GM12878 (cell line): Measurements from ENCODE around the gene AKT3. TPM values are rescaled to one million over a fixed set of nuclear protein-coding genes. Genes with fewer than 3 reads are reported as not detected.

Experiments
- ATAC-seq: fragments of 200-7000 bp; cut with Tn5 transposase; 3 replicates; pipeline ENCODE4 v1.9.1; 2020; ENCODE audit warnings: mild to moderate bottlenecking, moderate library complexity
- BruUV-seq: library from RNA; stranded (reverse); fragments of 400-500 nt; replicated peaks from 2 replicates; lab custom pipeline; 2021; lab: Mats Ljungman, UMichigan
- CTCF ChIA-PET: fragments of 300-600 bp; sonication (Branson Sonifier 250); formaldehyde crosslinking; extraction: SDS; loops from one replicate; lab custom pipeline; 2021; ENCODE audit warnings: inconsistent platforms; lab: Yijun Ruan, JAX
- POLR2A ChIA-PET: fragments of 350-600 bp; formaldehyde crosslinking; extraction: SDS; loops from one replicate; lab custom pipeline; 2021; ENCODE audit warnings: inconsistent platforms; lab: Charles Lee
- RAD21 ChIA-PET: fragments of 300-600 bp; sonication (Branson Sonifier 250); formaldehyde crosslinking; loops from one replicate; lab custom pipeline; 2023; ENCODE audit warnings: antibody characterized with exemption; ENCODE audit not compliant: unreplicated experiment; lab: Charles Lee
- SMC1A ChIA-PET: fragments of 300-600 bp; sonication (Branson Sonifier 250); formaldehyde crosslinking; loops from one replicate; lab custom pipeline; 2023; ENCODE audit not compliant: unreplicated experiment, uncharacterized antibody; lab: Charles Lee
- DNase-seq: peaks from one replicate; pipeline ENCODE4 v3.0.0-alpha.2; 2011; ENCODE audit warnings: low read depth, low spot score
- FAIRE-seq: peaks from 3 replicates; lab custom pipeline; 2011; peaks lifted over from hg19 to GRCh38; lab: Jason Lieb, UNC
- H2AFZ ChIP-seq: 2 replicates; pipeline ENCODE4 v1.6.0; 2011; ENCODE audit warnings: low read depth, low read length, control low read depth; ENCODE audit not compliant: control insufficient read depth
- H3K27ac ChIP-seq: 2 replicates; pipeline ENCODE4 v1.5.1; 2011; ENCODE audit warnings: control low read depth; ENCODE audit not compliant: control insufficient read depth, insufficient read depth
- H3K27me3 ChIP-seq, 2 experiments: replicated peaks in 1 of 2; 2 replicates each; pipeline versions ENCODE4 v1.6.0 to v1.6.1; 2011; ENCODE audit warnings: low read length in 1 of 2; ENCODE audit not compliant: control insufficient read depth in 2 of 2, insufficient read depth in 2 of 2
- H3K36me3 ChIP-seq, 2 experiments: 2 replicates each; pipeline ENCODE4 v1.5.1; 2011; ENCODE audit warnings: low read length in 1 of 2; ENCODE audit not compliant: control insufficient read depth in 2 of 2, insufficient read depth in 2 of 2
- H3K4me1 ChIP-seq: 2 replicates; pipeline ENCODE4 v1.6.1; 2011; ENCODE audit warnings: mild to moderate bottlenecking, low read length, moderate library complexity, mixed read lengths; ENCODE audit not compliant: control insufficient read depth, insufficient read depth
- H3K4me2 ChIP-seq: 2 replicates; pipeline ENCODE4 v1.6.0; 2011; ENCODE audit warnings: control low read depth; ENCODE audit not compliant: control insufficient read depth, insufficient read depth
- H3K4me3 ChIP-seq: fragments of 200-600 bp; sonication (generic); 2 replicates; pipeline ENCODE4 v1.5.1; 2016
- H3K79me2 ChIP-seq: 2 replicates; pipeline ENCODE4 v1.6.0; 2011; ENCODE audit warnings: low read length; ENCODE audit not compliant: control insufficient read depth, insufficient read depth
- H3K9ac ChIP-seq: 2 replicates; pipeline ENCODE4 v1.8.0; 2011; ENCODE audit warnings: low read length, control low read depth, mixed read lengths; ENCODE audit not compliant: control insufficient read depth, insufficient read depth
- H3K9me3 ChIP-seq: replicated peaks from 3 replicates; pipeline ENCODE4 v1.5.1; 2011; ENCODE audit warnings: mild to moderate bottlenecking, low read length; ENCODE audit not compliant: control insufficient read depth, insufficient read depth
- H4K20me1 ChIP-seq: 2 replicates; pipeline ENCODE4 v1.6.0; 2011; ENCODE audit not compliant: control insufficient read depth, insufficient read depth
- CREM ChIP-seq: IDR thresholded peaks from 2 replicates; pipeline ENCODE4 v1.6.1; 2014; ENCODE audit warnings: antibody characterized with exemption, low read depth
- HSF1 ChIP-seq: fragments of 150-350 bp; IDR thresholded peaks from 2 replicates; pipeline ENCODE4 v1.6.1; 2014; ENCODE audit warnings: mild to moderate bottlenecking, low read depth, low read length
- JUNB ChIP-seq: IDR thresholded peaks from 2 replicates; pipeline ENCODE4 v1.6.1; 2016; ENCODE audit warnings: antibody characterized with exemption, mild to moderate bottlenecking
- KDM1A ChIP-seq: fragments of 200-600 bp; sonication (generic); IDR thresholded peaks from 2 replicates; pipeline ENCODE4 v1.6.1; 2016; ENCODE audit warnings: borderline replicate concordance
- MLLT1 ChIP-seq: fragments of 450-650 bp; IDR thresholded peaks from 2 replicates; pipeline ENCODE4 v1.6.1; 2016; ENCODE audit warnings: mild to moderate bottlenecking
- POLR2AphosphoS5 ChIP-seq: IDR thresholded peaks from 2 replicates; pipeline ENCODE4 v1.6.1; 2011; ENCODE audit warnings: mild to moderate bottlenecking, low read length, inconsistent platforms
- SIX5 ChIP-seq: IDR thresholded peaks from 2 replicates; pipeline ENCODE4 v1.6.1; 2011; ENCODE audit warnings: mild to moderate bottlenecking, low read depth, low read length, moderate library complexity; ENCODE audit not compliant: severe bottlenecking
- TAF1 ChIP-seq: IDR thresholded peaks from 2 replicates; pipeline ENCODE4 v1.6.1; 2011; ENCODE audit warnings: mild to moderate bottlenecking, low read depth, low read length, borderline replicate concordance
- USF2 ChIP-seq: IDR thresholded peaks from 2 replicates; pipeline ENCODE4 v1.6.1; 2011; ENCODE audit warnings: low read depth, low read length, improper control_type of control experiment, borderline replicate concordance
- WGBS: methylation state at CpG from one replicate; pipeline ENCODE4 v1.1.6; 2016; ENCODE audit warnings: low lambda C conversion rate; ENCODE audit not compliant: insufficient replicate concordance, insufficient coverage; ENCODE audit errors: missing lambda C conversion rate; 5-methylcytosine and 5-hydroxymethylcytosine counted together
- in situ Hi-C: fragments of 300-500 bp; cut with MboI; formaldehyde crosslinking; loops from 9 replicates; pipeline ENCODE4 v1.14.3; 2018; ENCODE audit warnings: mixed read lengths
- intact Hi-C: fragments of 100-400 bp; cut with micrococcal nuclease; formaldehyde crosslinking; loops from one replicate; pipeline ENCODE4 v1.14.2; 2022; ENCODE audit not compliant: unreplicated experiment
- polyA plus RNA-seq, 11 experiments: library from polyadenylated mRNA; depleted of rRNA in 4 of 11; unstranded in 6 of 11; stranded (reverse) in 5 of 11; fragments of >200 nt; fragmentation: Nextera tagmentation in 4 of 11; fragmentation: Illumina TruSeq in 1 of 11; extraction: Ambion mirVana in 4 of 11; extraction: Trizol in 1 of 11; gene quantifications; 1 replicate in 1 of 11; 2 replicates in 10 of 11; pipeline versions ENCODE4 v1.2.1 to v1.2.3, GENCODE V29; 2011 to 2016; ENCODE audit warnings: inconsistent platforms in 2 of 11, missing spikeins in 2 of 11, low read depth in 1 of 11
- total RNA-seq, 4 experiments: library from RNA; depleted of rRNA in 3 of 4; stranded (reverse); fragments of >200 nt in 3 of 4; fragmentation: Illumina TruSeq in 1 of 4; extraction: Trizol in 1 of 4; gene quantifications; 2 replicates each; pipeline versions ENCODE4 v1.2.1 to v1.2.3, GENCODE V29; 2013 to 2021

AKT3 gene
- total and polyA plus RNA-seq, 10 of the 15 experiments (the other 5 are each of a cell fraction or from before 2014, with no cell fraction given) = 0.03 to 0.56 (median 0.19) TPM

GRCh38 chr1:243455760-243456651 lies 394.0 kb downstream of the AKT3 start (continued):
- TF ChIP-seq JUNB (no peak), TAF1 (no peak), POLR2AphosphoS5 (no peak), SIX5 (no peak)

- DNase-seq (no peak), ATAC-seq (no peak), FAIRE-seq (no peak)
- no peak overlapping the region for H3K9ac ChIP-seq
- ChIA-PET SMC1A (no interaction called here), POLR2A (no interaction called here), CTCF (no interaction called here), RAD21 (no interaction called here)
- H2AFZ ChIP-seq = no peak overlapping the region
- WGBS = 91% methylated on average over 17 of the region's 17 CpGs
- H3K27me3 ChIP-seq = no peaks in the 10 kb centered on the region
- TF ChIP-seq USF2 (no peak), CREM (no peak), KDM1A (no peak), HSF1 (no peak), MLLT1 (no peak)
- no peaks in the 10 kb centered on the region for H4K20me1 ChIP-seq
- no peaks in the 10 kb centered on the region for H3K4me1 ChIP-seq
- in situ Hi-C loops = no loop called here
- no peaks in the 10 kb centered on the region for H3K36me3 ChIP-seq
- BruUV-seq = no TSS peak
- H3K4me3 ChIP-seq = no peak overlapping the region
- intact Hi-C loops = no loop called here
- H3K4me2 ChIP-seq = no peak overlapping the region
- H3K79me2 ChIP-seq = no peaks in the 10 kb centered on the region
- no peaks in the 10 kb centered on the region for H3K9me3 ChIP-seq
- no peak overlapping the region for H3K27ac ChIP-seq
These were observed 395.6 kb downstream of the AKT3 start for GRCh38 chr1:243454328-243454997.
